Activated CD4-positive, alpha-beta T cell treated with anti-CD3 and anti-CD28 coated beads for 36 hours (primary cell): ENCODE results near the gene NIPSNAP2. TPM values are rescaled to one million over a fixed set of nuclear protein-coding genes. Genes with fewer than 3 reads are reported as not detected.
"Not testable (repeated sequence)": the region's sequence is repeated elsewhere in the genome, so short reads cannot be mapped to it uniquely, and the experiment has no call there.

Experiments used
- ATAC-seq: fragments of 200-7000 bp; cut with Tn5 transposase; one replicate; pipeline ENCODE4 v1.10.0; 2021; ENCODE audit warnings: mild to moderate bottlenecking, moderate library complexity
- CTCF ChIA-PET: fragments of 350-600 bp; sonication (Branson Sonifier 250); formaldehyde crosslinking; loops from one replicate; lab custom pipeline; 2021; ENCODE audit warnings: antibody characterized with exemption; lab: Charles Lee
- POLR2A ChIA-PET: fragments of 350-600 bp; sonication (Branson Sonifier 250); formaldehyde crosslinking; loops from one replicate; lab custom pipeline; 2021; ENCODE audit warnings: antibody characterized with exemption, inconsistent platforms; lab: Charles Lee
- DNase-seq: peaks from one replicate; pipeline ENCODE4 v3.0.0-alpha.2; 2020
- H3K27ac Mint-ChIP-seq: one replicate; pipeline ENCODE4 v1.8.0; 2021; ENCODE audit warnings: mixed read lengths
- H3K27me3 Mint-ChIP-seq: one replicate; pipeline ENCODE4 v1.8.0; 2021; ENCODE audit warnings: mixed read lengths
- H3K36me3 Mint-ChIP-seq: one replicate; pipeline ENCODE4 v1.8.0; 2021; ENCODE audit warnings: low read depth, mixed read lengths
- H3K4me1 Mint-ChIP-seq: one replicate; pipeline ENCODE4 v1.8.0; 2021; ENCODE audit warnings: mixed read lengths
- H3K4me3 Mint-ChIP-seq: one replicate; pipeline ENCODE4 v1.8.0; 2021; ENCODE audit warnings: mild to moderate bottlenecking, moderate library complexity, mixed read lengths
- H3K9me3 Mint-ChIP-seq: one replicate; pipeline ENCODE4 v1.8.0; 2021; ENCODE audit warnings: low read depth, mixed read lengths
- intact Hi-C, 2 experiments: fragments of 100-400 bp; cut with DNase I in 1 of 2; cut with micrococcal nuclease in 1 of 2; formaldehyde crosslinking; loops; one replicate each; pipeline versions ENCODE4 v1.14.2 to v1.15.1; 2022 to 2024; cut with DNase I, micrococcal nuclease
- total RNA-seq, 2 experiments: library from RNA; stranded (reverse); gene quantifications; one replicate each; pipeline ENCODE4 v1.2.3, GENCODE V29; 2021

The NIPSNAP2 gene
- total RNA-seq, 2 experiments from 2014 or later = 60.5 to 69.8 TPM

GRCh38 chr7:55975988-55976633, 11.7 kb downstream of the NIPSNAP2 start:
- ATAC-seq (no peak), DNase-seq (no peak)
- Mint-ChIP-seq H3K4me1 (peaks cover 4% of the 10 kb centered on the region), H3K36me3 (peaks cover 20% of the 10 kb centered on the region), H3K9me3 (no peaks in the 10 kb centered on the region), H3K4me3 (no peak overlapping the region), H3K27ac (peak overlapping the region; percentile 1), H3K27me3 (no peaks in the 10 kb centered on the region)
- ChIA-PET CTCF (no interaction called here), POLR2A (no interaction called here)
- intact Hi-C loops = no loop called here

DNA sequence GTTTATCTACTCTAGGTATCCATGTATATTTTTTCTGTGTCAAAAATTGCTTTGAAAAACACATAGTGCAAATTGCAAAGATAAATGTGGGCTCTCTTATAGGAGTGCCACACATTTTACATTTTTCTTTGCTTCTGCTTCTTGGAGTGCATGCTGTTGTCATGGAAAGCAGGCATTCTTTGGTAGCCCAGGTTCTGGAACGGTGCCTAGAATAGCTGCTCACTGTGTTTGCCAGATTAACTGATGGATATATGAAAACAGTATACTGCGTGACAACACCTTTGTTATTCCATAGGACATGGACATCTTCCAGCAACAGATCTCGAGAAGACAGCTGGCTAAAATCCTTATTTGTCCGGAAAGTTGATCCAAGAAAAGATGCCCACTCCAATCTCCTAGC, 13.4 kb downstream of the NIPSNAP2 start:
- H3K4me3 Mint-ChIP-seq = no peak overlapping the region
- DNase-seq (no peak), ATAC-seq (no peak)
- intact Hi-C loops = no loop called here
- peaks cover 25% of the 10 kb centered on the region for H3K36me3 Mint-ChIP-seq
- H3K9me3 Mint-ChIP-seq = no peaks in the 10 kb centered on the region
- ChIA-PET POLR2A (no interaction called here), CTCF (interaction anchor here (0.8 kb wide), 1 partner anchor 16 kb away, joined by 4 read pairs; no protein-coding TSS in a partner anchor)
- no peak overlapping the region for H3K27ac Mint-ChIP-seq
- H3K4me1 Mint-ChIP-seq = peaks cover 2% of the 10 kb centered on the region
- H3K27me3 Mint-ChIP-seq = no peaks in the 10 kb centered on the region

GRCh38 chr7:55980266-55980665, 15.9 kb downstream of the NIPSNAP2 start:
- intact Hi-C loops = no loop called here
- H3K27me3 Mint-ChIP-seq = no peaks in the 10 kb centered on the region

DNA sequence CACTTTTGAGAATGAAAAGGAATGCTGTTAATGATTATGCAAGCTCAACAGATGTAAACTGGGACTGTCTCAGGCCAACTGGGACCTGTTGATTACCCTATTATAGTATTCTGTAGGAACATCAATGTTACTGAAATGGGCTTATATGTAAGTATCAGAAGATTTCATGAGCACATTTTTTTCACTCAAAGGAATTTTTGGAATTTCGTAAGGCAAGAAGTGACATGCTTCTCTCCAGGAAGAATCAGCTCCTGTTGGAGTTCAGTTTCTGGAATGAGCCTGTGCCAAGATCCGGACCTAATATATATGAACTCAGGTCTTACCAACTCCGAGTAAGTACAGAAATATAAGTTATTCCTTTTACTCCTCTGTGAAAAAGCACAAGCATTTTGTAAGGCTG, 19.2 kb downstream of the NIPSNAP2 start:
- no peaks in the 10 kb centered on the region for H3K4me1 Mint-ChIP-seq
- H3K36me3 Mint-ChIP-seq = peaks cover 35% of the 10 kb centered on the region
- ATAC-seq (no peak), DNase-seq (no peak)
- H3K4me3 Mint-ChIP-seq = no peak overlapping the region
- H3K27me3 Mint-ChIP-seq = no peaks in the 10 kb centered on the region
- ChIA-PET POLR2A (no interaction called here), CTCF (interaction anchor here (0.8 kb wide), 1 partner anchor 295 kb away, joined by 3 read pairs; no protein-coding TSS in a partner anchor)
- H3K9me3 Mint-ChIP-seq = no peaks in the 10 kb centered on the region
- intact Hi-C loops = no loop called here
- H3K27ac Mint-ChIP-seq = no peak overlapping the region

More at GRCh38 chr7:55980266-55980665, 15.9 kb downstream of the NIPSNAP2 start:
- no peaks in the 10 kb centered on the region for H3K9me3 Mint-ChIP-seq
- H3K4me3 Mint-ChIP-seq = no peak overlapping the region
- ChIA-PET CTCF (interaction anchor here (0.6 to 1.4 kb wide), 5 partner anchors 19 to 95 kb away, joined by 3 to 4 read pairs (median 3); no protein-coding TSS in a partner anchor), POLR2A (no interaction called here)
- DNase-seq (no peak), ATAC-seq (no peak)
- peaks cover 29% of the 10 kb centered on the region for H3K36me3 Mint-ChIP-seq
- H3K4me1 Mint-ChIP-seq = peaks cover 2% of the 10 kb centered on the region
- H3K27ac Mint-ChIP-seq = no peak overlapping the region

- Mint-ChIP-seq H3K4me3 (no peak overlapping the region), H3K36me3 (peaks cover 29% of the 10 kb centered on the region), H3K9me3 (no peaks in the 10 kb centered on the region), H3K27ac (peak overlapping the region; percentile 61), H3K27me3 (no peaks in the 10 kb centered on the region), H3K4me1 (no peaks in the 10 kb centered on the region)
- ChIA-PET POLR2A (no interaction called here), CTCF (no interaction called here)
- DNase-seq = no peak
- intact Hi-C loops = no loop called here
- no peak for ATAC-seq
These were observed 28.0 kb downstream of the NIPSNAP2 start for GRCh38 chr7:55992346-55992745.

GRCh38 chr7:55996856-55997500, 32.6 kb downstream of the NIPSNAP2 start:
- intact Hi-C loops = no loop called here
- Mint-ChIP-seq H3K4me3 (no peak overlapping the region), H3K36me3 (peaks cover 27% of the 10 kb centered on the region), H3K4me1 (peaks cover 18% of the 10 kb centered on the region), H3K27me3 (no peaks in the 10 kb centered on the region), H3K9me3 (no peaks in the 10 kb centered on the region), H3K27ac (no peak overlapping the region)
- no peak for DNase-seq
- ATAC-seq = no peak
- ChIA-PET CTCF (no interaction called here), POLR2A (no interaction called here)

DNA sequence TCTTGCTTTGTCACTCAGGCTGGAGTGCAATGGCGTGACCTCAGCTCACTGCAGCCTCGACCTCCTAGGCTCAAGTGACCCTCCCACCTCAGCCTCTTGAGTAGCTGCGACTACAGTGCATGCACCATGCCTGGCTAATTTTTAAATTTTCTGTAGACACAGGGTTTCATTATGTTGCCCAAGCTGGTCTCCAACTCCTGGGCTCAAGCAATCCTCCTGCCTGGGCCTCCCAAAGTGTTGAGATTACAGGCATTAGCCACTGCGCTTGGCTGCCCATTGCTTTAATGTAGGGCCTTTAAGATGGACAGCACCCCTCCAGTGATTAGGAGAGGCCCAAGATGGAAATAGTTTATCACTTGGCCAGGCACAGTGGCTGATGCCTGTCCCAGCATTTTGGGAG, 39.4 kb downstream of the NIPSNAP2 start:
- no peak for DNase-seq
- POLR2A ChIA-PET = no interaction called here
- Mint-ChIP-seq H3K9me3 (no peaks in the 10 kb centered on the region), H3K4me1 (peaks cover 16% of the 10 kb centered on the region), H3K27ac (no peak overlapping the region), H3K36me3 (peaks cover 10% of the 10 kb centered on the region), H3K27me3 (no peaks in the 10 kb centered on the region), H3K4me3 (no peak overlapping the region)
- ATAC-seq = no peak
- intact Hi-C loops = no loop called here
- CTCF ChIA-PET = interaction anchor here (0.6 to 5.2 kb wide), 2 partner anchors 69 to 141 kb away, joined by 3 to 41 read pairs; no protein-coding TSS in a partner anchor

DNA sequence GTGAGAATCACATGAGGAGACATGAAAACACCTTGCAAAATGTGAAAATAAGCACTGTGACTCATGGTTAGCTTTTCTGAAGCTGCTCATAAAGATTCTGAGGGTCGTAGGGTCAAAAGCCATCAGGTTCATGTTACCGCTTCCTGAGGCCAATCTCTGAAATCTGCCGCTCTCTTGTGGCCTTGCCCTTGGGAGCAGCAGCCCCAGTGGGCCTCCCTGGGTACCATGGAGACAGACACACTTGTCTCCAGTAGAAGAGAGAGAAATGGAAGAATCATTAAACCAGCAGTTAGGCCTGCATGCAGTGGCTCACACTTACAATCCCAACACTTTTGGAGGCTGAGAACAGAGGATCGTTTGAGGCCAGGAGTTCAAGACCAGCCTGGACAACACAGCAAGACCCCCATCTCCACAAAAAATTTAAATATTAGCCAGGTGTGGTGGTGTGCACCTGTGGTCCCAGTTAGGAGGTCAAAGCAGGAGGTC, 42.8 kb downstream of the NIPSNAP2 start:
- ChIA-PET CTCF (interaction anchor here (0.8 to 5.2 kb wide), 4 partner anchors 13 to 66 kb away, joined by 3 to 41 read pairs (median 4); no protein-coding TSS in a partner anchor), POLR2A (interaction anchor here (0.5 kb wide), 1 partner anchor 65 kb away, joined by 12 read pairs; no protein-coding TSS in a partner anchor)
- H3K9me3 Mint-ChIP-seq = no peaks in the 10 kb centered on the region
- H3K4me1 Mint-ChIP-seq = no peaks in the 10 kb centered on the region
- no peak overlapping the region for H3K27ac Mint-ChIP-seq
- no peak for DNase-seq
- intact Hi-C loops = no loop called here
- H3K27me3 Mint-ChIP-seq = no peaks in the 10 kb centered on the region
- H3K4me3 Mint-ChIP-seq = no peak overlapping the region
- H3K36me3 Mint-ChIP-seq = peaks cover 6% of the 10 kb centered on the region
- ATAC-seq = peak; percentile 32

GRCh38 chr7:56007891-56008290, 43.5 kb downstream of the NIPSNAP2 start:
- DNase-seq (no peak), ATAC-seq (no peak)
- no peak overlapping the region for H3K4me3 Mint-ChIP-seq
- intact Hi-C loops = no loop called here
- ChIA-PET POLR2A (interaction anchor here (0.5 kb wide), 1 partner anchor 64 kb away, joined by 12 read pairs; no protein-coding TSS in a partner anchor), CTCF (interaction anchor here (0.8 to 5.2 kb wide), 2 partner anchors 28 to 65 kb away, joined by 3 to 41 read pairs; no protein-coding TSS in a partner anchor)
- H3K36me3 Mint-ChIP-seq = peaks cover 6% of the 10 kb centered on the region
- no peaks in the 10 kb centered on the region for H3K4me1 Mint-ChIP-seq
- H3K27ac Mint-ChIP-seq = no peak overlapping the region
- no peaks in the 10 kb centered on the region for H3K27me3 Mint-ChIP-seq
- no peaks in the 10 kb centered on the region for H3K9me3 Mint-ChIP-seq

GRCh38 chr7:56009695-56010094, 45.3 kb downstream of the NIPSNAP2 start:
- ChIA-PET CTCF (no interaction called here), POLR2A (no interaction called here)
- no peaks in the 10 kb centered on the region for H3K4me1 Mint-ChIP-seq
- H3K9me3 Mint-ChIP-seq = no peaks in the 10 kb centered on the region
- DNase-seq (no peak), ATAC-seq (no peak)
- intact Hi-C loops = no loop called here
- H3K4me3 Mint-ChIP-seq = no peak overlapping the region
- peaks cover 14% of the 10 kb centered on the region for H3K36me3 Mint-ChIP-seq
- H3K27me3 Mint-ChIP-seq = no peaks in the 10 kb centered on the region
- no peak overlapping the region for H3K27ac Mint-ChIP-seq

DNA sequence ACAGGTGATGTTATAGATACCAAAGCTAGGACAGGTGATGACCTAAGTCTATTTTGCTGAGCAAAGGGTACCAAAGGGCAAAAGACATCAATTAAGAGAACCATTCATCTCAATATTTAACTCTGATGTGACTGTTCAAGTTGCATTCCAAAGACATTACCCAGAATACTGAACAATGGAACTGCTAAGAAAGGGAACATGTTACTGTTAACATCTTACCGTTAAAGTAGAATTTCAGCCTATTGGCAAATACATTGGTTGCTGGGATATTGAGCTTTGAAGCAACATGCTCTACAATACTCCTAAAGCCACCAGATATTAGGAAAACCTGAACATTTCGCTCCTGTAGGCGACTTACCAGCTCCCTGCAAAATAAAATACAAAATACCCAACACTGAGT, 52.6 kb downstream of the NIPSNAP2 start:
- H3K9me3 Mint-ChIP-seq, H3K27me3 Mint-ChIP-seq, H3K4me1 Mint-ChIP-seq, POLR2A ChIA-PET, H3K27ac Mint-ChIP-seq, ATAC-seq, DNase-seq, H3K4me3 Mint-ChIP-seq, intact Hi-C loops: not testable (repeated sequence)
- H3K36me3 Mint-ChIP-seq = peaks cover 28% of the 10 kb centered on the region
- CTCF ChIA-PET = interaction anchor here (1.1 kb wide), 1 partner anchor 59 kb away, joined by 3 read pairs; no protein-coding TSS in a partner anchor
